Forelimb muscle (tissue), 1 donor: ENCODE results near the gene ALPI. TPM values are rescaled to one million over a fixed set of nuclear protein-coding genes. Genes with fewer than 3 reads are reported as not detected.

Experiments
- DNase-seq: peaks from one replicate; pipeline ENCODE4 v3.0.0-alpha.2; 2013; ENCODE audit warnings: low read depth
- polyA plus RNA-seq: library from polyadenylated mRNA; unstranded; fragments of 120-200 nt; gene quantifications from one replicate; pipeline ENCODE4 v1.2.1, GENCODE V29; 2013; ENCODE audit not compliant: insufficient read length

The ALPI gene
- polyA plus RNA-seq, 1 donor, result not detected

DNA sequence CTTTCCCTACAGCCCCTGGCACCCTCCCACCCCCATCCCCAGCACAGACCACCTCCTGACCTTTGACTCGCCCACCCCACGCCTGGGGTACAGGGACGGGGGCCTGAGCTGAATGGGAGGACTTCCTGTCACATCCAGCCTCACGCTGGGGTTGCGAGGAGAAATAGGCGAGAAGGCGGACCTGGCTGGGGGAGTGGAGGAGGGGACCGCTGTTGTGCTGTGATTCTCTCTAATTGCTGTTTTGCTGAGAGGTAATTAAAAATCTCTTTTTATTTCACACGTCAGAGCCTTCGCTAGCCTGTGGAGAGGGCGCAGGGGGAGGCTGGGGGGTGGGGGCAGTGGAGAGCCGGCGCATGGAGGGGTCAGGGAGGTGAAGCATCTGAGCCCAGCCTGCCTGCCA, 41.4 kb downstream of the ALPI start:
- no peak for DNase-seq

DNA sequence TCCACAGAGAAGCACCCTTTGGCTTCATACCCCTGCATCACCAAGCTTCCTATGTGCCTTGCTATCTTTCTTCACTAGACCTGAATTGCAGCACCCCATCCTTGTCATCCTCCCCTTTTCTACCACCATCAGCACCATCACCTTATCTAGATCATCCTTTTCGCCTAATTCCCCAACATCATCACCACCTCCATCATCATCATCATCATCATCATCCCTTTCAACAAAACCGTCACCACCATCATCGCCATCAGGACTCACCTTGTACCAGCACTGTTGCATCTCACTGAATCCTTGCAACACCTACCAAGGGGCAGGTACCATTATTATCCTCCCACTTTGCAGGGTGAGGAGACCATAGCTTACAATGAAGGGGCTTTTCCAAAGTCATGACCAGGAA, 42.5 kb downstream of the ALPI start:
- DNase-seq, result no peak

DNA sequence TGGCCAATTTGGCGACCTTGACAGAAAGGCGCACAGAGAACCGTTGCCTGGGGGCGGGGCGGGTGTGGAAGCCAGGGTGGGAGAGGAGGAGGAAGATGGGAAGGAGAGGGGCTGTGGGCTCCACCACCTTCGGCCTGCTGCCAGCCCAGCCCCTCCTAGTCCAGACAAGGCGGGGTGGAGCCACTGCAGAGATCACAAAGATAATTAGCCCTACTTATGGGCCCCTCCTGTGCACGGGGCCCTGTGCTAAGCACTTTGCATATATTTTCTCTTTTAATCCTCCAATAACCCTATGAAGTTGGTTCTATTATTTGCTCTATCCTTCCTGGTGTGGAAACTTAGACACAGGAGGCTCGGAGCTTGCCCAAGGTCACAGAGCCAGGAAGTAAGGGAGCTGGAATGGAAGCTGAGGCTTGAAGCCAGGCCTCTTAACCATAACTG, 45.4 kb downstream of the ALPI start:
- no peak for DNase-seq

DNA sequence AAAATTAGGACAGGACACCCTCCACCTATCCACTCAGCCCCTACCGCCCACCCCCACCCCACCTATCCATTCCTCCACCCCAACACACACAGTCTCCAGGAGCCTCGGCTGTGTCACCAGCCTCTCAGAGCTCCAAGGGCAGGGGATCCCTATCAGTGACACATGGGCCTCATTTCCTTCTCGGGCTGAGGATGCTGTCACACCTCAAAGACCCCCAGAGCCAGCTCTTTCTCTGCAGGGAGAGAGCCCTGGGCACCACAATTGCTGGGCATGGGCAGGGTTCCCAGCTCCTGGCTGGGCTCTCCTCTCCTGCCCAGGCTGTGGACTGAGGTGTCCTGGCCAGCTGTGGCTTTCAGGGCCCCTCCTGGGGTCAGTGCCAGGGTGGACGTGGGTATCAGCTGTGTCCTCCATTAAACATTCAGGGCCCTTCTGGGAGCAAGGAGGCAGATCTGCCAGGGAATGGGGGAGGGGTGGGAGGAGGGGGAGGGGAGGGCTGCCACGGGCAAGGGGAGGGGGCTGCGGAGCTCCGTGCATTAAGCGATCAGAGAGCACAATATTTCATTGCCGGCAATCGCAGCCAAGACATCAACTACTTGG, 45.9 kb downstream of the ALPI start:
- no peak for DNase-seq

DNA sequence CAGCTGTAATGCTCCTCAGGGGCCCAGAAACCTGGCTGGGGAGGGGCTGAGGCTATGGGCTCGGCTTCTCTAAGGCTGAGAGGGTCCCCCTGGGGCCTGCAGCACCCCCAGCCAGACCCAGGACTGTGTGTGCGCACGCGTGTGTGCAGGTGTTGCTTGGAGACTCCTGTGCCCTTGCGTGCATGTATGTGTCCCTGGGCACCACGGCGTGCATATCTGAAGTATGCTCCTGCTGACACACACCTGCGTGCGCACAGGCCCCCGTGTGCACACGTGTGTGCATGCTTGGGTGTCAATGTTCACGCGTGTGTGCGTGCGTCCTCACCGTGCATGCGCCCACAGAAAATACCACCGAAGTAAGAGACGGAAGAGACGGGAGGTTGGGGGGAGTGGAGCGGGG, 46.6 kb downstream of the ALPI start:
- no peak for DNase-seq

DNA sequence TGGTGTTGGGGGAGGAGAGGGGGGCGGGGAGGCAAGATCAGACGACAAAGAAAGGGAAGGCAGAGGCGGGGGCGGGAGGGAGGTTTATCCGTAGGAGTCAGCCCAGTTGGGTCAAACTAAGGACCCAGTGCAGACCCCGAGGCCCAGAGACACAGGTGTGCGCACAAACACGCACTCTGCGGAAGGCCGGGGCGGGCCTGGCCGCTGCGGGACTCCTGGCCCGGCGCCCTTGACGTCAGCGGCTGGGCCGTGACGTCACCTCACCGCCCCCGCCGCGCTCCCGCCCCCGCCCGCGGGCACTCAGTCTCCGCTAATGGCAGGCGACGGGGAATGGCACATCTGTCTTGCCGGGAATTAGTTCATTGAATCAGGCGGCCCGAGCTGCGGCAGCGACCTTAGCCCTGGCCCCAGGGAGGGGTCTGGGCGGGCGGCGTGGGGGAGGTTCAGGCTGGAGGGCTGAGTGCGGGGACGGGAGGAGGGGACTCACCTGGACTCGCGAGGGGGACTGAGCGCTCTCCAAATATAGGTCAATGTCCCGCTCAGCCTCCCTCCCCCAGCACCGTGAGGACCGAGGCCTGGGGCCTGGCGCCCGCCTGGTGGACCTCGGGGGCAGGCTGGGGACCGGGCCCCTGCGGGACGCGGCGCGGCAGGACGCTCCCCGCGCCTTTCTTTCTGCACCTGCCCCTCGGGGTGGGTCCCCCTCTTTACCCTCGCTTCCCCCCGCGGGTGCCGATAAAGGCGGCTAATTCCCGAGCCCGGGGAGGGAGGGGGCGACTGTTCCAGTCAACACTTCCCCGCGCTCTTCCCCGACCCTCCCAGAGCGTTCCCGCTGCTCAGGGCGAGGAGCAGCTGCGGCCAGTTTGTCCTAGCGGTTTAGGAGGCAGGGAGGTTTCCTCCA, 47.2 kb downstream of the ALPI start:
- DNase-seq, result no peak

DNA sequence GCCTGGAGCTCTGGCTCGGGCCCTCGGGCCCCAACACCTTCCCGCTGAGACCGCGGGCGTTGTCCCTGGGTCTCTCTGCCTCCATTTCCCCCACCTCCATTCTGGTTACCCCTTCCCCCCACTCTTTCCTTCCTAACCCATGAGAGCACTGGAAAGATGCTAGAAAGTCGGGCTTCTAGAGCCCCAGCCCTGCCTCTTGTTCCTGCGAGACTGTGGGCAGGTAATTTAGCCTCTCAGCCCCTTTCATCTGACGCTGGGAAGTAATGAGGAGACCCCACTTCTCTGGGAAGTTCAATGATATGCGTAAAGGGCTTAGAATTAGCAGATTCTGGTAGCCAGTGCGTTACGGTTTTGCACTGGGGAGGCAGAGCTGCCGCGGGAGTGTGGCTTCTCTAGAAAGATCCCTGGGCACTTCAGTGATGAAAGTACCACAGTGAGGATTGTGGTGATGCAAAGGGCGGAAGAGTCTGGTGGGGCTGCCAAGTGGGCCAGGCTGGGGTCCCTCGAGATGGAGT, 47.9 kb downstream of the ALPI start:
- no peak for DNase-seq

DNA sequence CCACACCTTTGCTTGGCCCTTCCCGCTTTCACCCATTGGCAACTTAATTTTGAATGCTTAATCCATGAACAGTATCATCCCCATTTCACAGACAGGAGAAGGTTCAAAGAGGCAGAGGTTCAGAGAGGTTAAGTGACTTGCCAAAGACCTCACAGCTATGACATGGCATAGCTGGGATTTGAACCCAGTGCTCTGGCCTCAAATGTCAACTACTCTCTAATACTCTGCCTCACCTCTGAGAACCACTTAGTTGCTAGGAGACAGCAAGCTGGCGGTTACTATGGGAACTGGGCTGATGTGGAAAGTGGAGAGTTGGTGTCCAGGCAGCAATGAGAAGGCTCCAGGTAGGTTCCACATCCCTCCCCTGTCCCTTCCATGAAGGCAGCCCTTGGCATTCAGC, 48.5 kb downstream of the ALPI start:
- no peak for DNase-seq

DNA sequence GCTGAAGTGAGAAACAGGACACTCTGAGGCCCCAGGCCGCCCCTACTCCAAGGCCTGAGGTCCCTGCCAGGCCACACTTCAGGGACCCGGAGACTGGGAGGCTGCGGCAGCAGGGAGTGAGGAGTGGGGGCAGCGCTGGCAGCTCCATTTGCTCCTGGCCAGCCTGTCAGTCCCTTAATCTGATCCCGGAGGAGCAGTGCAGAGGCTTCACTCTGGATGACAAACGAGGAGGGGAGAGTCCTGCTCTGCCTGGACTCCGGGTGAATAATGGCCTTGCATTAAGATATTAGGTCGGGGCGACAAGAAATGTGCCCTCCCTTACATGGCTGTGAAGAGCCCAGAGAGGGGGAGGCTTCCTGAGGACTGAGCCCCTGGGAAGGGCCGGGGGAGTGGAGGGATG, 49.9 kb downstream of the ALPI start:
- DNase-seq, result no peak

DNA sequence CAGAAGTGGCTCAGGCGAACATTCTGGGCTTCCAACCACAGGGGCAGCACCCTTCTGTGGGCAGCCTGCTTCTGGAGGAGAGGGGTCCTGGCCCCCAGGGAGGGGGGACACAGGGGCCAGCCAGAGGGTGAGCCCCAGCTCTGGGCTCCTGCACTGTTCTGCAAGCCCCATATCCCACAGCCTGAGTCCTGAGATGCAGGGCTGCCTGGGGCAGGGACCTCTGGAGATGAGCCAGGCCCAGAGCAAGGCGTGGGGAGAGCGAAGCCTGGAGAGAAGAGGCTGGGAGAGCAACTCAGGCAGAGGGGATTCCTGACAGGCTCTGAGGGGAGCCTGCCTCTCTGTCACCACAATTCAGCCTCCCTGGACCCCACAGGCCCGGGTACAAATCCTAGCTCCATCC, 50.8 kb downstream of the ALPI start:
- no peak for DNase-seq

DNA sequence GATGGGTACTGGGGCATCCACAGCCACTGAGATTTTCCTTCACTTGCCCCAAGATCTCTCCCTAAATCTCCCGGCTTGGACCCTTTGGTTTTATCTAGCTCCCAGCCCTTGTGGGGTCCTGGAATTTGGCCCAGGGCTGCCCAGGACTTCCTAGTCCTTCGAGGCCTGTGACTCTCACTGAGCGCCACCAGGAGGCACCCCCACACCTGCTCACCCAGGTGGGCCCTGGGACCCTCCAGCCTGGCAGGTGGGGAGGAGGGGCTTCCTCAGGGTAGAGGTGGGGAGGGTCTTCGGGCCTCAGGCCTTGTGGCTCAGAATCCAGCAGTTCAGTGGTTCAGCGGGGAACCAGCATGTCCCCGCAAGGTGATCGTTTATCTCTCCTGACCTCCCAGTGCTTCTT, 52.3 kb downstream of the ALPI start:
- no peak for DNase-seq

Other genes with a start within 250 kb of the ALPI start
- not detected for gene ALPP, start 77.4 kb upstream of the ALPI start, polyA plus RNA-seq
- gene ALPG, start 49.3 kb upstream of the ALPI start, polyA plus RNA-seq, result not detected
- 0.51 TPM for gene ECEL1, start 31.7 kb downstream of the ALPI start, polyA plus RNA-seq
- gene PRSS56, start 64.2 kb downstream of the ALPI start, polyA plus RNA-seq, result 3.4 TPM
- 180 TPM for gene CHRND, start 70.0 kb downstream of the ALPI start, polyA plus RNA-seq
- gene CHRNG, start 83.5 kb downstream of the ALPI start, polyA plus RNA-seq, result 160 TPM
- gene TIGD1, start 94.4 kb downstream of the ALPI start, polyA plus RNA-seq, result 6.8 TPM
- 152 TPM for gene EIF4E2, start 94.5 kb downstream of the ALPI start, polyA plus RNA-seq
- gene EFHD1, start 177.5 kb downstream of the ALPI start, polyA plus RNA-seq, result 30.1 TPM
- 39.0 TPM for gene GIGYF2, start 241.2 kb downstream of the ALPI start, polyA plus RNA-seq